HG03521 (cell line): Measurements from ENCODE around the gene KLHL26.
"Not testable (repeated sequence)": the region's sequence is repeated elsewhere in the genome, so short reads cannot be mapped to it uniquely, and the experiment has no call there.

Experiments
- ATAC-seq: cut with Tn5 transposase; IDR thresholded peaks from one replicate; pipeline ENCODE4 v1.9.1; 2021; ENCODE audit warnings: mild to moderate bottlenecking, moderate library complexity; ENCODE audit not compliant: unreplicated experiment

The KLHL26 gene

DNA sequence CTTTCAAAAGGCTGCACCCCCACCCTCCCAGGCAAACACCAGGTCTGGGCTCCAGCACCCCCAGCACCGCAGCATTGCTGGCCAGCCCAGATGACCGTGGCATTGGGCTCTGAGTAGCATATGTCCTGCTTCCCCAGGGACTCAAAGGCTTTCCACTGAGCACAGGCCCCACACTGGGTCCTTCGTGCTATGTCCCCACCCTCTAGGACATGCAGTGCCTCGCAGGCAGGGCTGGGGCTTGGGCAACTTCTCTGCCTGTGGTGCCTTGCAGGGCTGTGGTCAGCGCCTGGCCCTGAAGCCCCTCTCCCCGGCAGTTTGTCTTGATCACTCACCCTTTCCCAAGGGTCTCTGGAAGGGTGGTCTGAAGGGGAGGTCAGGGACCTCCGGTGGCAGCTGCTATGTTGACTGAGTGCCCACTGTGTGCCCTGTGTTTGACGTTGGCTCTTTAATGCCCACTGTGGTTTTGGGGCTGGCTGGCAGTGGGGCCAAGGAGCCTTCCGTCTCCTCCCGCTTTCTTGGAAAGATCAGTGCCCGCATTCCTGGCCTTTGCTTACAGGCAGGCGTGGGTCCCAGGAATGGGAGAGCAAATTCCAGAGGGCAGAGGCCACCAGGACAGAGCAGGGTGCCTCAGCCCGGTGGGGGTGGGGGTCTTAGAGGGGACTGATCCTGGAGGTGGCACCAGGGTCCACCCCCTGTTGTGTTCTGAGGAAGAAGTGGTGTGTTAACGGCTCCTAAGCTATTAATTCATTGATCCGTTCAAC, 26.3 kb downstream of the KLHL26 start:
- no peak for ATAC-seq

DNA sequence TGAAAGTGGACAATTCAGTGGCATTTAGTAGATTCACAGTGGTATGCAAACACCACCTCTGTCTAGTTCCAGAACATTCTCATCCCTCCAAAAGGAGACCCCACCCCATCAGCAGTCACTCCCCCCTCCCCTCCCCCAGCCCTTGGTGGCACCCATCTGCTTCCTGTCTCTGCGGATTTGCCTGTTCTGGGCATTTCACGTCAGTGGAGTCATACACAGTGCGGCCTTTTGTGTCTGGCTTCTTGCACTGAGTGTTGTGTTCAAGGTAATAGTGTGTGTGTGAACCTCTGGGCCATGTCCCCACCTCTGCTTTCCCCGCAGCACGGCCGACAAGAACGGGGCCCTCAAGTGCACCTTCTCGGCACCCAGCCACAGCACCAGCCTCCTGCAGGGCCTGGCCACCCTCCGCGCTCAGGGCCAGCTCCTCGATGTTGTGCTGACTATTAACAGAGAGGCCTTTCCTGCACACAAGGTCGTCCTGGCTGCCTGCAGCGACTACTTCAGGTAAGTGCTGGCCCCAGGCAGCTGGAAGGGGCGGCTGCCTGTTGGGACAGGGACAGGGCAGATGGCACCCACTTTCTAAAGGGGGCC, 27.2 kb downstream of the KLHL26 start:
- ATAC-seq, result no peak

DNA sequence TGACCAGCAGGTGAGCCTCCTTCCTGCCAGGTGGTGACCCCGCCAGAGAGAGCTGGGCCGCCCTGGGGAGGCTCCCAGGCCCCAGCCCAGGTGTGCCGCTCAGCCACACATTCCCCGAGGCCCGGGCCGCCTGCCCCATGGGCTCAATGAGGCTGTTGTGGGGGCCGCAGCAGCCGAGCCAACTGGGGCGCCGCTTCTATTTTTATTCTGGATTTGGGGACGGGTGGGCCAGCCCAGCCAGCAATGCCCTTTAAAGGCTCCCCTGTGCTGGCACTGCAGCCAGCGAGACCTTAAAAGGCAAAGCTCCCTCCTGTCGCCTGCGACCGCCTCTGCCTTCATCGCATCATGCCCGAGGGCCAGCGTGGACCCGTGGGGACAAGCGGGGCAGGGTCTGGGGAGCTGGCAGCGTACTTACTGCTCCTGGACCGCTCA, 29.0 kb downstream of the KLHL26 start:
- no peak for ATAC-seq

DNA sequence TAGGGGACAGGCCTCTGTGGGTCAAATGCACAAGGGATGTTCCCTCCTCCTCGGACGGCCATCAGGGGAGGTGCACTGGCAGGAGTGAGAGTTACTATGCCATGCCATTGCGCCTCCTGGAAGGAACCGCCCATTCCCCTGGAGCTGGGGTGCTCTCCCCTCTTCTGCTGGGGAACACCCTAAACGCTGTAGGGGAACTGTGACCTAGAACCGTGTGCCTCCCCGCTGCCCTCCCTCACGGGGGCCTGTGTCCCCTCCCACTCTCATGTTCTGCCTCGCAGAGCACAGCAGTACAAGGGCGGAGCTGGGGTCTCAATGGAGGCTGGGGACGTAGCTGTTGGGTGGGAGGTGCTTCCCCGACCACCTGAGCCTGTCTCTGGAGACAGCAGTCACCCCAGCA, 29.5 kb downstream of the KLHL26 start:
- no peak for ATAC-seq

DNA sequence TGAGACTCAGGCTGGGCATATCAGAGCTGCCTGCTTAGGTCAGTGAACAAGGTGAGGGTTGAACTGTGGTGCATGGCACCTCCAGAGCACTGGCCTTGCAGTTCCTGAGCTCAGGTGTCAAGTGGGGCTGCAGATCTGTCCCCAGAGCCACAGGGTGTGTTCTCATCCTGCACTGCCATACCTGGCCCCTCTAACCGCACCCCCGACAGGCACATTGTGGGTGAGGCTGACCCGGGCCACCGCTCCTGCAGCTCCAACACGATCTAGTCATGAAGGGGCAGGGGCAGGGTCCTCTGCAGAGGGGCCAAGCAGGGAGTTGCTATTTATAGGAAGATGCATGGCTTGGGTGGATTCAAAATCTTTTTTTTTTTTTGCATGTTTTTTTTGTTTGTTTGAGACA, 30.0 kb downstream of the KLHL26 start:
- ATAC-seq, result no peak

DNA sequence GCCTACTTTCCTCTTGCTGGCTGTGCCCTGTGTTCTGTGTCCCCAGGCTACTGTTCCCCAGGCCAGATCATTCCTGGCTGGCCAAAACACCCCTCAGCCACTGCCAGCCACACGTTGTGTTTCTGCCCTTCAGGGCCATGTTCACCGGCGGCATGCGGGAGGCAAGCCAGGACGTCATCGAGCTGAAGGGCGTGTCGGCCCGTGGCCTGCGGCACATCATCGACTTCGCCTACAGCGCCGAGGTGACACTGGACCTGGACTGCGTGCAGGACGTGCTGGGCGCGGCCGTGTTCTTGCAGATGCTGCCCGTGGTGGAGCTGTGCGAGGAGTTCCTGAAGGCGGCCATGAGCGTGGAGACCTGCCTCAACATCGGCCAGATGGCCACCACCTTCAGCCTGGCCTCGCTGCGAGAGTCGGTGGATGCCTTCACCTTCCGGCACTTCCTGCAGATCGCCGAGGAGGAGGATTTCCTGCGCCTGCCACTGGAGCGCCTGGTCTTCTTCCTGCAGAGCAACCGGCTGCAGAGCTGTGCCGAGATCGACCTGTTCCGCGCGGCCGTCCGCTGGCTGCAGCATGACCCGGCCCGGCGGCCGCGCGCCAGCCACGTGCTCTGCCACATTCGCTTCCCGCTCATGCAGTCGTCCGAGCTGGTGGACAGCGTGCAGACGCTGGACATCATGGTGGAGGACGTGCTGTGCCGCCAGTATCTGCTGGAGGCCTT, 30.9 kb downstream of the KLHL26 start:
- ATAC-seq, result no peak

DNA sequence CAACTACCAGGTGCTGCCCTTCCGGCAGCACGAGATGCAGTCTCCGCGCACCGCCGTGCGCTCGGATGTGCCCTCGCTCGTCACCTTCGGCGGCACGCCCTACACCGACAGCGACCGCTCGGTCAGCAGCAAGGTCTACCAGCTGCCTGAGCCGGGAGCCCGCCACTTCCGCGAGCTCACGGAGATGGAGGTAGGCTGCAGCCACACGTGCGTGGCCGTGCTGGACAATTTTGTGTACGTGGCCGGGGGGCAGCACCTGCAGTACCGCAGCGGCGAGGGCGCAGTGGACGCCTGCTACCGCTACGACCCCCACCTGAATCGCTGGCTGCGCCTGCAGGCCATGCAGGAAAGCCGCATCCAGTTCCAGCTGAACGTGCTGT, 31.4 kb downstream of the KLHL26 start:
- ATAC-seq, result no peak

DNA sequence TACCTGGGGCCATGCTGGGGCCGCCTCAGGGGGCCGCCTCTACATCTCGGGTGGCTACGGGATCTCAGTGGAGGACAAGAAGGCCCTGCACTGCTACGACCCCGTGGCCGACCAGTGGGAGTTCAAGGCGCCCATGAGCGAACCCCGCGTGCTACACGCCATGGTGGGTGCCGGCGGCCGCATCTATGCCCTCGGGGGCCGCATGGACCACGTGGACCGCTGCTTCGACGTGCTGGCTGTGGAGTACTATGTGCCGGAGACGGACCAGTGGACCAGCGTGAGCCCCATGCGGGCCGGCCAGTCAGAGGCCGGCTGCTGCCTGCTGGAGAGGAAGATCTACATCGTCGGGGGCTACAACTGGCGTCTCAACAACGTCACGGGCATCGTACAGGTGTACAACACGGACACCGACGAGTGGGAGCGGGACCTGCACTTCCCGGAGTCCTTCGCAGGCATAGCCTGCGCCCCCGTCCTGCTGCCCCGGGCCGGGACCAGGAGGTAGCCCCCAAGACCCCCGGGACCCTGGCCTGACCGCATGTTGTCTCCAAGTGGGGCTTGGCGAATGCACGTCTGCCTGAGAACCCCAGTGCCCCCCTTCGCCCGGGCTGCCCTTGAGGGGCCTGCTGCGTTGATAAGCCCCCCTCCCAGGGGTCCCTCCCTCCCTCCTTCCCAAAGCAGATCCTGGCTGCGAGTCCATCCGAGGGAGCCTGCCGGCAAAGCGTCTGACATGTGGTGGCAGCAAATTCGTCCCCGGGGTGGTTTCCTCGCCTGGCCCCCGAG, 32.1 kb downstream of the KLHL26 start:
- no peak for ATAC-seq

DNA sequence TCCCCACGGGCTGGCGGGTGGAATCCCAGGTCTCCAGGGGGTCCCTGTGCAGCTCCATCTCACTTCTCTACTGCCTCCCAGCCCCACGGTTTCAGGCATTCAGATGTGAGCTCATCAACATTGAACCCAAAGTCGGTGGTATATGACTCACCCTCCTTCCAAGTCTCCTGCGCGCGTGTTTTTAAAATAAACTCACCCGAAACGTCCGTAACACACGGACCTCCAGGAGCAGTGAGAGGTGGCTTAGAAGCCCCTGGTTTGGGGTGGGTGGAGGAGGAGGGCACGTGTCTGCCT, 32.6 kb downstream of the KLHL26 start:
- no peak for ATAC-seq

DNA sequence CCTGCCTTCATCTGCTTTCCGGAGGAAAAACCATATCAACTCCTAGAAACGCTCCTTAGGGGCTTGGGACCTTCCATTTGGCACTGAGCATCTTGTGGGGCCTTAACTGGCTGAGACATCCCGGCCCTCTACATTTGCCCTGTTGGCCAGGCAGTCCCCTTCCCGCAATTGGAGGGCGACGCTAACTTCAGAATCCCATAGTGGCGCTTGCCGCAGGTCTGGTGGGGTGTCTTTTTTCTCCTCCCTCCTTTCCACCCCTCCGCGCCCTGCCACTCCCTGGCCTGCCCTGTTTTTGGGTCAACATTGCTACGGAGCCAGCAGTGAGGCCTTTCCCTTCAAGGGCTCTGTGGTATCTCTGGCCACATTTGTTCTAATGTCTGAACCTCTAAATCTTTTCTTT, 33.1 kb downstream of the KLHL26 start:
- no peak for ATAC-seq

DNA sequence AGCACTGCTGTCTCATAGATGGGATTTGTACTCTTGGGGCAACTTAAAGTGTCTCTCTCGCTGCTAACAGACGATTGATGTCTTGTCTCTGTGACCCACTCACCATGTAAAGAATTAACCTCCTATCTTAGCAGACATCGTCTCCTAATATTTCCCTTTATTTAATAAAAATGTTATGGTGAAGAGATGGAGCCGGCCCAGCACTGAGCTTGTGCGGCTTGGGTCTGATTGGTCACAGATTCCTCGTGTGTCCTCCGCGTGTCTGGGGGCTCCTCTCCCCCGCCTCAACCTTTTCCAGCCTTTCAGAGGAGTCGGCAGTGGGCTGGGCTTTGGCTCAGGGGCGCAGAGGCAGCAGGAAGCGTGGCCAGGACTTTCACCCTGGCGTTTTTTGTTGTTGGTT, 33.5 kb downstream of the KLHL26 start:
- ATAC-seq, result no peak

DNA sequence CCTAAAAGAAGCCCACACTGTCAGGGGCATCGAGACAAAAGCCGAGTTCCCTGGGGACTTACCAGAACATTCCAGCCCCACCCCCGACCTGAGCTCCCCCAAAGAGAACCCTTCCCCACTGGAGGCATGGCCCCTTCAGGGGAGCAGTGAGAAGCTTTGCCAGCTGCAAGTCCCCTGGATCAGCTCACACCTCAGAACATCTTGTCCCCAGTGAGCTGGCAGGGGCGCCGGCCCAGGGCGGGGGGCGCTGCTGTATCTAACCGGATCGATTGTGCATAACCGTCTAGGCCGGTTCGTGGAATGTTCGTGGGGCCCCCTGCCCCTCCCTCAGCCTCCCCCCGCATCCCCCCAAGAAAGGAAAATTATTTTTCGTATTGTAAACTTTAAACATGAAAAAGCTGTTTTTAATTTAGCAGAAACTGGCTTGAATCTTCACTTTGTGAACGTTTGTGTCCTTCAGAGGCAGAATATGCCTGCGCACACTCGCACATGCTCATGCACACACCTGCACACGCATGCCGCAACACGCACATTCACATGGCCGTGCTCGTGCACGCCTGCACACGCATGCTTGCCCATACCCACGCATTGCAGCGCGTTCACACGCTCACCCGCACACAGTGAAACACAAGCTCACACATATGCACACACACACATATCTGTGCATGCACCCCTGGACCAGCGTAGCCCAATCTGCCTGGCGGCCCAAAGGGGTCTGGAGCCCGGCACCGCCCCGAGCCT, 34.6 kb downstream of the KLHL26 start:
- ATAC-seq, result no peak

DNA sequence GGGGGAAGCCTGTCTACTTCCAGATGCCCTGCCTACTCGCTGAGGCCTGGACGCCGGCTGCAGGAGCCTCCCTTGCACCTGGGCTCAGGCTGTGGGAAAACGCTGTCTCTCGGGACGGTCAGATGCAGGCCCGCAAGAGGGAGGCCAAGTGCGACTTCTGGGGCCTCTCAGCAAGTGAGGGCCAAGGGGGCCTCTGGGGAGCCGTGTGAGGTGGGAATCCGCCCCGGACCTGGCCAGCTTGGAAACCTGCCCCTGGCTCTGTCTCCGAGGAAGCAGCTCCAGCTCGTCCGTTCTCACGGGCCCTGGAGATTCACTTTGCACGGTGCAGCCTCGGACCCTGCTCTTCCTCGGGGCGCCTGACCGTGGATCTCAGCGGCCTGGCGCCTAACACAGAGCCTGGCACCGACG, 35.2 kb downstream of the KLHL26 start:
- ATAC-seq, result no peak

DNA sequence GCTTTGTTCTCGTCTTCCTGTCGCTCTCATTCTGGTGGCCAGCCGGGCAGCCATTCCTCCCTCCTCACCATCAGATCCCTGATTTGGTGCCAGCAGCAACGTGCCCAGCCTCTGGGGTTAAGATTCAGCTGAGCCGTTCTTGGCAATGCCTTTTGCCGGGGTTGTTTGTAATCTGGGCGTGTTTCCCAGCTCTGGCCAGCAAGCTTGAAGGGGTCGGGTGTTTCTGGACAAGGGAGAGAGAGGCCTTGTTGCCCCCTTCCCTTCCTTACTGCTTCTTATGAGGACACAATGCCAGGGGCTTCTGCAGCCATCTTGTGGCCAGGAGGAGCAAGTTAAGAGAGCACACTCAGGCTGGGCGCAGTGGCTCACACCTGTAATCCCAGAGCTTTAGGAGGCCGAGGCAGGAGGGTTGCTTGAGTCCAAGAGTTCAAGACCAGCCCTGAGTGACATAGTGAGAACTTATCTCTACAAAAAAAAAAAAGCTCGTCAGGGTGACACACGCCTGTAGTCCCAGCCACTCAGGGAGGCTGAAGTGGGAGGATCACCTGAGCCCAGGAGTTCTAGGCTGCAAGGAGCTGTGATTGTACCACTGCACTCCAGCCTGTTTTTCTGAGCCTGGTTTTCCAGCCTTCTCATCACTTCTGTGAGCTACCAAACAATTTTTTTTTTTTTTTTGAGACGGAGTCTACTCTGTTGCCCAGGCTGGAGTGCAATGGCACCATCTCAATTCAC, 35.9 kb downstream of the KLHL26 start:
- no peak for ATAC-seq

DNA sequence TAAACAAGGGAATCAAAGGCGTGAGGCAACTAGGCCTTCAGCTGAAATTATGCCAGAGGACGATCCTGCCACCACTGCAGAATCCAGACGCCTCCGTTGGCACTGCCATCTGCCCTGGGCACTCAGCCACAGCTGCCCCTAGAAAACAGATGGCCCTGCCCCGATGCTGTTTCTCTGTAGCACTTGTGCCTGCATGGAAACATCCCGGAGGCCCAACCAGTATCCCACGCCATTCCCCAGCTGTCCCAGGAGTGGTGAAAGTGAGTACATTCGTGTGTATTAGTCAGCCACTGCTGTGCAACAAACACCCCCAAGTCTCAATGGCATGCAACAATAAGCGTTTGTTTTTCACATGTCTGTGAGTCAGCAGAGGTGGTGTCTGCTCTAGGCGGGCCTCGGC, 37.8 kb downstream of the KLHL26 start:
- ATAC-seq, result no peak

DNA sequence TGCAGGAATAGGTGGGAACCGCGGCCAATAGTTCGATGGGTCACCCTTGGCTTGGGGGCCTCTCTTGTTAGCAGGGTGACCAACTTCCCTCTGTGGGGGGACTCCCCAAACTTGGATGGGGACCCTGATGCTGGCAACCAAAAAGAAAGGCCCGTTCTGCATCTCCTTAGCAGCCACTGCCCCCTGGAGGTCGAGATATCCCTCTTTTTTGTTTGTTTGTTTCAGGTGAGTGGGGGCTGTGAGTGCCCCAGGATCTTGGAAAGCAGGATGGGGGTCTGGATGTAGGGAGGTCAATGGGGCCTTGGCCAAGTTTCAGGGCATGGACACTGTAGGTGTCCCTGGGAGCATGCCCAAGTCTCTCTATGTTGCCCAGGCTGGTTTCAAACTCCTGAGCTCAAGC, 39.0 kb downstream of the KLHL26 start:
- no peak for ATAC-seq

DNA sequence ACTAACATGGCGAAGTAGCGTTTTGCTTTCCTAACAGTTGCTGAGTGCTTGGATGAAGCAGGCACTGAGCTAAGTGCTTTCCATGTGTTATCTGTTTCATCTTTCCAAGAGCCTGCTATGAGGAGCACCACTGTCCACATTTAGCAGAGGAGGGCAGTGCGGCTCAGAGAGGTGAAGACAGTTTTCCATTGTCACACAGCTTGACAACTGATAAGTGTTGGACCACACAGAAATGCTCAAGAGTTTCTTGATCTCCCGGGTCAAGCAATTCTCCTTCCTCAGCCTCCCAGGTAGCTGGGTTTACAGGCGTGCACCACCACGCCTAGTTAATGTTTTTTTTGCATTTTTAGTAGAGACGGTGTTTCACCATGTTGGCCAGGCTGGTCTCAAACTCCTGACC, 39.9 kb downstream of the KLHL26 start:
- no peak for ATAC-seq

DNA sequence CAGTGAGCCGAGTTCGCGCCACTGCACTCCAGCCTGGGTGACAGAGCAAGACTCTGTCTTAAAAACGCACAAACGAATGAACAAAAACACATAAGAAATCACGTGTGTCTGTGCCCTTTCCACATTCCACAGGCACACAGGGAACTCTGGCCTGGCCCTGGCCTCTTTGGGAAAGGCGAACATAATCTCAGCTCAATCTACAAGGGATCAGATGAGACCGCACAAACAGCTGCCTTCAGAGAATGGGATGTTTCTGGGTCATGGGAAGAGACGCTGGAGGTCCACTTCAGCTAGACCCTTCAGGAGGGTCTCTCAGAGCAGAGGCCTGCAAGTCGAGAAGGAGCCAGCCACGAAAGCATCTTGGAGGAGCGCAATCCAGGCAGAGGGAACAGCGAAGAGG, 40.3 kb downstream of the KLHL26 start:
- no peak for ATAC-seq

DNA sequence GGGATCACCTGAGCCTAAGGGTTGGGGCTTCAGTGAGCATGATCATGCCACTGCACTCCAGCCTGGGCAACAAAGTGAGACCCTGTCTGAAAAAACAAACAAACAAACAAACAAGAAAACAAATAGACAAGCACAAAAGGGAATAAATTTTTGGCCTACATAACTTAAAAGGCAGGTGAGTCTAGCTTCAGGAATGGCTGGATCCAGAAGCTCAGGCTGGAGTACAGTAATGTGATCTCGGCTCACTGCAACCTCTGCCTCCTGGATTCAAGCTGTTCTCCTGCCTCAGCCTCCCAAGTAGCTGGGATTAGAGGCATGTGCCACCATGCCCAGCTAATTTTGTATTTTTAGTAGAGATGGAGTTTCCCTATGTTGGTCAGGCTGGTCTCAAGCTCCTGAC, 43.3 kb downstream of the KLHL26 start:
- not testable (repeated sequence) for ATAC-seq

DNA sequence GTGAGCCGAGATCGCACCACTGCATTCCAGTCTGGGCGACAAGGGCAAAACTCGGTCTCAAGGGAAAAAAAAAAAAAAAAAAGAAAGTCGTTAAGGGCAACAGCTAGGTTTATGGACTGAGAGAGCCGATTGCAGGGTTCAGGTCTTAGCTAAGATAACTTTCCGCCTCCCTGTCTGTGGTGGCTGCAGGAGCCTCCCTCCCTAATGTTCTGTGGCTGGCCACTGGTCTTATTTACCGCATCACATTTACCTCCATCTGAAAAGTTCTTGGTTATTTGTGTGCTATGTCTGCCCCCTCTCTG, 45.9 kb downstream of the KLHL26 start:
- no peak for ATAC-seq
